GM18505 (cell line): ENCODE results near the gene SERPINA12.

Experiments
- ATAC-seq: cut with Tn5 transposase; IDR thresholded peaks from one replicate; pipeline ENCODE4 v1.9.1; 2021; ENCODE audit not compliant: unreplicated experiment
- POLR2A ChIP-seq: IDR thresholded peaks from 4 replicates; pipeline ENCODE4 v1.6.1; 2011; ENCODE audit warnings: borderline replicate concordance; ENCODE audit not compliant: insufficient read depth, insufficient read length; ENCODE audit errors: extremely low read depth

SERPINA12 gene

GRCh38 chr14:94472842-94473241 lies 36.4 kb downstream of the SERPINA12 start:
- no peak for TF ChIP-seq POLR2A
- no peak for ATAC-seq

DNA sequence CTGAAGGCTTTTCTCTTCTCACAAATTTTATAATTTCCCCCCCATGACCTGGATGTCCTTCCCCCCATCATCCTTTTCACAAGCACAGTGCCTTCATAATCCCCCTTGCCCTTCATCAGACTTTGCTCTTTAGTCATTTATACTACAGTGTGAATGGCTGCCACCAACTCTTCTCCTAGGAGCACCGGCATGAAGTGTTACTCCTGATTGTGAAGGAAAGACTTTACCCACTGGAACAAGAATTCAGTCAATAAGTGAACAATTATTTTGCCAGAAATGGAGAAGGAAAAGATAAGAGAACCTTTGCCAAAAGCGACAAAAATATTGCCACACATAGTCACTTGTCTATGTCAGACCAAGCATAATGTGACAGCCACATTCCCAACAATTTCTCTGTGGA lies 38.2 kb downstream of the SERPINA12 start:
- ATAC-seq = no peak
- TF ChIP-seq POLR2A = no peak

DNA sequence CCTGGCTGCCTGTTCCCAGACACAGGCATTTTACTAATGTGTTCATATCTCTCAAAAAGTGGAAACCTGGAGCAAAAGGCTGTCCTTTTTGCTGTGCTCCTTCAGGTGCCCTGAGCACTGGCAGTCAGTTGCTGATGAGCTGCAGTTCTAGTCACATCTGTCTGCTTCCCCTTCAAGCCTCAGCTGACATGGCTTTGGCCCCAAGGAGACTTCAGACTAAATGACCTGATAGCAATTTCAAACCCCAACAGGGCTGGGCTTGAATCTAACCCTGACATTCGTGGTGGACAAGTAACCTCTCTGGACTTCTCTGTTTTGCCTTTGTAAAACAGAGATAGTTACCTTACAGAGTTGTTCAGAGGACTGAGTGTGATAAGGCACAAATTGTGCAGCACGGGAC lies 39.0 kb downstream of the SERPINA12 start:
- ATAC-seq = no peak
- no peak for TF ChIP-seq POLR2A

GRCh38 chr14:94469261-94469660 lies 40.0 kb downstream of the SERPINA12 start:
- TF ChIP-seq POLR2A = no peak
- no peak for ATAC-seq

DNA sequence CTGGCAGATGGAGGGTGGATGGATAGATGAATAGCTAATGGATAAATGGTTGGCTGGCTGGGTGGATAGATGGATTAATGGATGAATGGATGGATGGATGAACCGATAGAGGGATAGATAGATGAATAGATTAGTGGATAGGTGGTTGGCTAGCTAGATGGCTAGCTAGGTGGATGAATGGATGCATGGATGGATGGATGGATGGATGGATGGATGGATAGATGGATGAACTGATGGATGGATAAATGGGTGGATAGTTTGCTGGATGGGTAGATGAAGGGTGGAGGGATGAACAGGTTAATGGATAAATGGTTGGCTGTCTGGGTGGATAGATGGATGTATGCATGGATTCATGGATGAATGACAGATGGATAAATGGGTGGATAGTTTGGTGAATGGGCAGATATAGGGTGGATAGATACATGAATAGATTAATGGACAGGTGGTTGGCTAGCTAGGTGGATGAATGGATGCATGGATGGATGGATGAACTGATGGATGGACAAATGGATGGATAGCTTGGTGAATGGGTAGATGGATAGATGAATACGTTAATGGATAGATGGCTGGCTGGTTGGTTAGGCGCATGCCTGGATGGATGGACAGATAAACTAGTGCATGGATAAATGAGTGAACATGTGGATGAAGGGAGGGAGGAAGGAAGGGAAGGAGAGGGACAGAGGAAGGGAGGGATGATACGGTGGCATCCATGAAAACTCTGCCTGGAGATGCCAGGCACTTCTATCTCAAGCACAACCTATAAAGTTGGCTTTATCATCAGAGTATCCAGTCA lies 41.3 kb downstream of the SERPINA12 start:
- TF ChIP-seq POLR2A = no peak
- ATAC-seq = no peak

GRCh38 chr14:94466706-94467370 lies 42.4 kb downstream of the SERPINA12 start:
- TF ChIP-seq POLR2A = no peak
- no peak for ATAC-seq

- ATAC-seq = no peak
- no peak for TF ChIP-seq POLR2A
Observed at GRCh38 chr14:94465042-94465441, 44.2 kb downstream of the SERPINA12 start.

- no peak for TF ChIP-seq POLR2A
- ATAC-seq = no peak
Observed at GRCh38 chr14:94464290-94464689, 45.0 kb downstream of the SERPINA12 start.

DNA sequence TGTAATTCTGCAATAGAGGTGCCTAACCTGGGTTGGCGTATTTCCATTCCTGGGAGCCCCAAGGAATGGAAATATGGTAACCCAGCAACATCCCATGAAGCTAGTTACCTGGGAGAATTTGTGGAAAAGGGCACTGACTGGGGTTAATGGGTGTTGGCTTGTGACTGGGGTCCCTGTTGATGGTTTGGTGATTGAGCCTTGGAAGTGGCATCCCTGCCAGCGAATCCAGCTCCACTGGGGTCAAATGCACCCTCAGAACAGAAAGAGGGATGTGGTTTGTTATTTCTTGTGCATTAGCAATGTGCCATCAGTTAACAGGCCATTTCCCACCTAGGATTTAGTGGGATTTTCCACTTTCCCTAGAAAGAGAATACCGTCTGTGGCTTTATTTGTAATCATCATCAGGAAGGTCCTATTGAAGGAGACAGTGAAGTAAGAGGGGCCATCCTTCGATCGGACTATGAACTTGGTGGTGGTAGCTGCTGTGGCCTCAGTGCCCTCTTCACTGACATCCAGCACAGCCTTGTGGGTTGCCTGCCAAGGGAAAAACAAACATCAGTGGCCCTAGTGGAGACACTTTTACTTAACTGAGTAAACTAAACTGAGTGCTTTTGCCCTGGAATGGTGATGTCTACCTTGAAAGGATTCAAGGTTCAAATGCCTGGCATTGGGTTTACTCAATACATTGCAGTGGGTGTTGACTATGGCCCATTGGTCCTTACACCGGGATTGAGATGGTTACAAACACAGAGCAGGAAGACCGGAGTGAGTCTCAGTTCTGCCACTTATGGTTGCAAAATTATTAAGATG lies 46.3 kb downstream of the SERPINA12 start:
- no peak for ATAC-seq
- no peak for TF ChIP-seq POLR2A

DNA sequence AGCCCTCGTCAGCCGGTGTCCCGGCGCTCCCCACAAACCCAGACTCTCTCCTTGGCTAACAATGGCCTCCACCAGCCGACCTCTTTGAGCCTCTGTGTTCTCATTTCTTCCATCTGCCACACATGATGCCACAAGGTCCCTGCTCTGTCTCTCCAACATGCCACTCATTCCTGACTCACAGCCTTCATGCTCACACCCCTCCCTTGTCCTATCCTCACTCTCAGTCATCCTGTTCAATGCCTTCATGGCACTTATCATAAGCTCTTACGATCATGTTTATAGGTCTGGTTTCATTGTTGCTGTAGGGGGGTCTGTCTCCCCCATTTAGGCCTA lies 47.1 kb downstream of the SERPINA12 start:
- ATAC-seq = no peak
- TF ChIP-seq POLR2A = no peak

GRCh38 chr14:94461526-94462218 lies 47.6 kb downstream of the SERPINA12 start:
- TF ChIP-seq POLR2A = no peak
- no peak for ATAC-seq

GRCh38 chr14:94460631-94461416 lies 48.4 kb downstream of the SERPINA12 start:
- no peak for ATAC-seq

More at GRCh38 chr14:94460631-94461416, 48.4 kb downstream of the SERPINA12 start:
- TF ChIP-seq POLR2A = no peak
